OCI-LY1 (cell line): ENCODE results near the gene LYSMD1.

Experiments
- CTCF ChIP-seq: fragments of 200-600 bp; sonication (generic), shearing (Covaris generic); IDR thresholded peaks from 2 replicates; pipeline ENCODE4 v1.5.1; 2017; ENCODE audit warnings: mild to moderate bottlenecking, antibody characterized with exemption, low read length, moderate library complexity, mixed read lengths
- EZH2 ChIP-seq: fragments of 200-600 bp; sonication (generic), shearing (Covaris generic); IDR thresholded peaks from 2 replicates; pipeline ENCODE4 v1.8.0; 2017; ENCODE audit warnings: borderline replicate concordance, mixed run types, mild to moderate bottlenecking, antibody characterized with exemption, low read length, moderate library complexity, mixed read lengths

DNA sequence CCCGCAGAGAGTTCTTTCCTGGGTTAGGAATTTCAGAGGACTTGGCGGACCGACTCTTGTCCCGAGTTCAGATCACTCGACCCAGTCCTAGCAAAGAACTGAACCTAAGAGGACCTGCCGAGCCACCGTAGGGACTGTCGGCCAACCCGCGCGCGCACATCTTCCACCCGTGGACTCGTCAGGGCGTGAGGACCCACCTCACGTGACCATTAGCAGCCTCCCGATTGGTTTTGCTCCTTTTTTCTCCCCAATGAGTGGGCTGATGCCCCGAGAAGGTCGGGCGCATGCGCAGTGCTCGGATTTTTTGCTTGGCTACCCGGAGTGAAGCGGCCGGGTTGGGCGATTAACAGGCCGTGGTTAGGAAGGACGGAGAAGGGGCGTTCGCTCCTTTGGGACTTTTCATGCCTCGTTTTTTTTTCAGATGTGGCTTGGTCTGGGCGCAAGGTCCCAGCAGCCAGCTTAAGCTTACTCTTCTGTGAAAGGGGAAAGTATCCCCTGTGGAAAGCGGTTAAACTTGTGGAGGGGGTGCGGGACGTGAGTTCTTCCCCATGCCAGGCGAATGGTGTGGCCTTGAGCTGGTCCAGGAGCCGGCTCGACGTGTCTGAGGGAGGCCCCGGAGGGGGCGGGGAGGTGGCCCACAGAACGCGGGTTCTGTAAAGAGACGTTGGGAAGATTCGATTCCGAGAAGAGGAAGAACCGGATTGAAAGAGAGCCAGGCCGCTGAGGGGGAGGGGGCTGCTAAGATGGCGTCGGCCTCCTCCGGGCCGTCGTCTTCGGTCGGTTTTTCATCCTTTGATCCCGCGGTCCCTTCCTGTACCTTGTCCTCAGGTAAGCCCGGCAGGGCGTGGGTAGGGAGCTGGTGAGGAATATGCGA is 32.8 kb upstream of the LYSMD1 start, which contains the start of gene PIP5K1A:
- TF ChIP-seq CTCF (no peak), EZH2 (no peak)
